ENCODE data around the gene IL17RE. TPM values are rescaled to one million over a fixed set of nuclear protein-coding genes. Genes with fewer than 3 reads are reported as not detected.
A peak's percentile ranks its signal among the peaks of the same experiment; 100 is the strongest.

The IL17RE gene
- total and polyA plus RNA-seq, 9 of the 15 experiments (the other 6 are each of a cell fraction or from before 2014, with no cell fraction given), result 0.32 to 1.9 (median 0.51) TPM; not detected in 4

DNA sequence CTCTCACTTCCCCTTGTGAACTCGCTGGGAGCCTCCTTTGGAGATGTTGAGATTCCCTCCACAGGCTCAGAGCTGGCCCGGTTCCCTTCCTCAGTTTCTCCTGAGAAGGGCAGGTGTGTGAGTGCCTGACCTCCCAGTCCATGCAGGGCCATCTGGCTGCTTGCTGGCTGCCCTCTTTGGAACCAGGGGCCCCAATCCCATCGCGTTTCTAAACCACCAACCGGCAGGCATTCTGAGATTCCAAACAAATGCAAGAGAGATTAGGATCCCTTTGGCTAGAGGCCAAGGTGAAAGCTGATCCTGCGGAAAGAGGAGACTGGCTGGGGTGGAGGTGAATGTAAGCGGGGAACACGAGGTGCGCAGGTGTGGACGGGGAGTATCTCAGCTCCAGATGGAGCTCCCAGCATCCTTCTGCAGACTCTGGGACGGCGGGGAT is 52.4 kb downstream of the IL17RE start (continued):
- TF ChIP-seq ZNF324 (CRISPR knock-in tag; IDR thresholded peaks at IDR 0.05), result no peak
- no peak for TF ChIP-seq ZNF121 (CRISPR knock-in tag; conservative IDR thresholded peaks at IDR 0.05)
- no peak for TF ChIP-seq SRF (CRISPR knock-in tag; IDR thresholded peaks at IDR 0.05)
- TF ChIP-seq POLR2G (IDR thresholded peaks at IDR 0.05; ENCODE audit: low read depth, low read length), result no peak
- TF ChIP-seq DIDO1 (tag; IDR thresholded peaks at IDR 0.05; ENCODE audit: low read depth), result no peak
- TF ChIP-seq SAFB (IDR thresholded peaks at IDR 0.05; ENCODE audit: borderline replicate concordance, low read depth, low read length), result no peak
- no peak for TF ChIP-seq ZNF263 (CRISPR knock-in tag; IDR thresholded peaks at IDR 0.05; ENCODE audit: borderline replicate concordance)
- TF ChIP-seq DPF2 (IDR thresholded peaks at IDR 0.05), result peak; percentile 11; the same call in 1 of the 2 replicates
- peak; percentile 41 for TF ChIP-seq RBBP5 (IDR thresholded peaks at IDR 0.05; ENCODE audit: borderline replicate concordance, insufficient read depth, low read length, poor library complexity, severe bottlenecking)
- TF ChIP-seq, protein P1, sequence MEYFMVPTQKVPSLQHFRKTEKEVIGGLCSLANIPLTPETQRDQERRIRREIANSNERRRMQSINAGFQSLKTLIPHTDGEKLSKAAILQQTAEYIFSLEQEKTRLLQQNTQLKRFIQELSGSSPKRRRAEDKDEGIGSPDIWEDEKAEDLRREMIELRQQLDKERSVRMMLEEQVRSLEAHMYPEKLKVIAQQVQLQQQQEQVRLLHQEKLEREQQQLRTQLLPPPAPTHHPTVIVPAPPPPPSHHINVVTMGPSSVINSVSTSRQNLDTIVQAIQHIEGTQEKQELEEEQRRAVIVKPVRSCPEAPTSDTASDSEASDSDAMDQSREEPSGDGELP (CRISPR knock-in tag; IDR thresholded peaks at IDR 0.05; ENCODE audit: borderline replicate concordance), result peak; percentile 37; the same call in 1 of the 2 replicates
- TF ChIP-seq, protein P2, sequence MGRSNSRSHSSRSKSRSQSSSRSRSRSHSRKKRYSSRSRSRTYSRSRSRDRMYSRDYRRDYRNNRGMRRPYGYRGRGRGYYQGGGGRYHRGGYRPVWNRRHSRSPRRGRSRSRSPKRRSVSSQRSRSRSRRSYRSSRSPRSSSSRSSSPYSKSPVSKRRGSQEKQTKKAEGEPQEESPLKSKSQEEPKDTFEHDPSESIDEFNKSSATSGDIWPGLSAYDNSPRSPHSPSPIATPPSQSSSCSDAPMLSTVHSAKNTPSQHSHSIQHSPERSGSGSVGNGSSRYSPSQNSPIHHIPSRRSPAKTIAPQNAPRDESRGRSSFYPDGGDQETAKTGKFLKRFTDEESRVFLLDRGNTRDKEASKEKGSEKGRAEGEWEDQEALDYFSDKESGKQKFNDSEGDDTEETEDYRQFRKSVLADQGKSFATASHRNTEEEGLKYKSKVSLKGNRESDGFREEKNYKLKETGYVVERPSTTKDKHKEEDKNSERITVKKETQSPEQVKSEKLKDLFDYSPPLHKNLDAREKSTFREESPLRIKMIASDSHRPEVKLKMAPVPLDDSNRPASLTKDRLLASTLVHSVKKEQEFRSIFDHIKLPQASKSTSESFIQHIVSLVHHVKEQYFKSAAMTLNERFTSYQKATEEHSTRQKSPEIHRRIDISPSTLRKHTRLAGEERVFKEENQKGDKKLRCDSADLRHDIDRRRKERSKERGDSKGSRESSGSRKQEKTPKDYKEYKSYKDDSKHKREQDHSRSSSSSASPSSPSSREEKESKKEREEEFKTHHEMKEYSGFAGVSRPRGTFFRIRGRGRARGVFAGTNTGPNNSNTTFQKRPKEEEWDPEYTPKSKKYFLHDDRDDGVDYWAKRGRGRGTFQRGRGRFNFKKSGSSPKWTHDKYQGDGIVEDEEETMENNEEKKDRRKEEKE (IDR thresholded peaks at IDR 0.05; ENCODE audit: borderline replicate concordance in 1 of 2, control insufficient read depth in 1 of 2, low read depth in 2 of 2, low read length in 1 of 2), result no peak
- TF ChIP-seq CBFA2T3 (IDR thresholded peaks at IDR 0.05), result peak; percentile 27; the same call in 1 of the 2 replicates
- no peak for TF ChIP-seq ARNT (IDR thresholded peaks at IDR 0.05)
- no peak for TF ChIP-seq HIVEP1 (CRISPR knock-in tag; IDR thresholded peaks at IDR 0.05)
- TF ChIP-seq, protein P3, sequence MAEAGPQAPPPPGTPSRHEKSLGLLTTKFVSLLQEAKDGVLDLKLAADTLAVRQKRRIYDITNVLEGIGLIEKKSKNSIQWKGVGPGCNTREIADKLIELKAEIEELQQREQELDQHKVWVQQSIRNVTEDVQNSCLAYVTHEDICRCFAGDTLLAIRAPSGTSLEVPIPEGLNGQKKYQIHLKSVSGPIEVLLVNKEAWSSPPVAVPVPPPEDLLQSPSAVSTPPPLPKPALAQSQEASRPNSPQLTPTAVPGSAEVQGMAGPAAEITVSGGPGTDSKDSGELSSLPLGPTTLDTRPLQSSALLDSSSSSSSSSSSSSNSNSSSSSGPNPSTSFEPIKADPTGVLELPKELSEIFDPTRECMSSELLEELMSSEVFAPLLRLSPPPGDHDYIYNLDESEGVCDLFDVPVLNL (CRISPR knock-in tag; IDR thresholded peaks at IDR 0.05; ENCODE audit: low read depth), result peak; percentile 31; the same call in 1 of the 2 replicates
- no peak for TF ChIP-seq NFE2 (IDR thresholded peaks at IDR 0.05; ENCODE audit: low read depth)
- no peak for TF ChIP-seq SPI1 (IDR thresholded peaks at IDR 0.05; ENCODE audit: borderline replicate concordance, low read depth, low read length)
- TF ChIP-seq, protein P4, sequence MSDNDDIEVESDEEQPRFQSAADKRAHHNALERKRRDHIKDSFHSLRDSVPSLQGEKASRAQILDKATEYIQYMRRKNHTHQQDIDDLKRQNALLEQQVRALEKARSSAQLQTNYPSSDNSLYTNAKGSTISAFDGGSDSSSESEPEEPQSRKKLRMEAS (CRISPR knock-in tag; IDR thresholded peaks at IDR 0.05), result peak; percentile 56
- no peak for TF ChIP-seq HDAC8 (tag; IDR thresholded peaks at IDR 0.05)
- TF ChIP-seq FIP1L1 (IDR thresholded peaks at IDR 0.05; ENCODE audit: low read depth, low read length, poor library complexity, severe bottlenecking), result no peak
- TF ChIP-seq NFIC (IDR thresholded peaks at IDR 0.05), result peak; percentile 94
- 0 out of 2 replicates have a peak, but pooled peaks have one; percentile 12 for TF ChIP-seq CC2D1A (IDR thresholded peaks at IDR 0.05)
- TF ChIP-seq ZEB2 (IDR thresholded peaks at IDR 0.05), result peak; percentile 74; the same call in 1 of the 2 replicates
- no peak for TF ChIP-seq FOXM1 (IDR thresholded peaks at IDR 0.05; ENCODE audit: low read depth)
- no peak for TF ChIP-seq FOXM1 (CRISPR knock-in tag; IDR thresholded peaks at IDR 0.05; ENCODE audit: low read depth)
- no peak for TF ChIP-seq PHF8 (IDR thresholded peaks at IDR 0.05; ENCODE audit: borderline replicate concordance, low read length)

Data from K562 (cell line).